Measurements from ENCODE around the gene FN1.
"Not testable (repeated sequence)": the region's sequence is repeated elsewhere in the genome, so short reads cannot be mapped to it uniquely, and the experiment has no call there.

The FN1 gene

DNA sequence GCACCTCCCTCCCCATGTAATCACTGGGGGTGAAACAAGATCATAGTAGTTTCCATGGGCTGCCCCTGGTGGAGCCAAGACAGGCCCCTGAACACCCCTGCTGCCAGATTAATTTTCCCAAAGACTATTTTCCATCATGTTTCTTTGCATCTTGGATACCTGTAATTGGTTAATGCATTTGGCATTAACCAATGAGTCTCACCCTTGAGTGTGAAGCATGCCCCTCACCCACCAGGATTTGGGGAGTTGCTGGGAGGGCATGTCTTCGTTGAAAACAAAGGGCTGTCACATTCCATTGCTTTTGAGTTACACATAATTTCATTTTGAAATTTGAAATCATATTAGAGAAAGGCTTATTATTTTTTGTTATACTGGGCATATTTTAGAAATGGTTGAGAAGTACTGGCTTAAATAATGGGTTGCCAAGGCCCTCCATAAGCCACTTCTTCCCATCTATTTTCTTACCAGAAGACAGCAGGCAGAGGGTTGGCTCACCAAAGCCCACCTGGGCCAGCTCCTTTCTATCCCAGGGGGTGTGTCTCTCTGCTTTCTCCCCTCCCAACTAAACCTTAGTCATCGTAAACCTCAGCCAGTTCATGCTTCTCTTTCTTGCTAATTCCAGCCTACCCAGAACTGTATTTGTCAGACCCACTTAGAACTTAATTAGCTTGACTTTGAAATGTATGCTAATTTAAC, 72.3 kb downstream of the FN1 start:
- no peak for DNase-seq

- DNase-seq, result no peak
Measured at GRCh38 chr2:215363039-215363438, 72.8 kb downstream of the FN1 start.

DNA sequence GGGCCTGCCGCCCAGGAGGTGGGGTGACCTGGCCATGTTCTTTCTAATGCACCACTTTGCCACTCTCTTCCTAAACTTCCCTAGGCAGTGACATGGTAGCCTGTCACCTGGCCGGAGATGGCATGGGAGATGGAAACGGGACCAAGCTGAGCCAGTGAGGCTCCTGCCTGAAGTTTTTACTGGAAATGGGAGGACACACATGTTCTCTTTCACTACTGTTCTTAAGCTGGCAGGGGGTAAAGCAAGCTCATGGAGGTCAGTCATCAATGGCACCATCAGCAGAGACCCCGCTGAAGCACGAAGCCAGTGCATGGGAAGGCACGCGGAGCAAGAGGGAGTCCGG, 73.3 kb downstream of the FN1 start:
- no peak for DNase-seq

- DNase-seq, result no peak
Measured at GRCh38 chr2:215361876-215362561, 73.8 kb downstream of the FN1 start.

GRCh38 chr2:215361211-215361875, 74.5 kb downstream of the FN1 start:
- DNase-seq, result no peak

DNA sequence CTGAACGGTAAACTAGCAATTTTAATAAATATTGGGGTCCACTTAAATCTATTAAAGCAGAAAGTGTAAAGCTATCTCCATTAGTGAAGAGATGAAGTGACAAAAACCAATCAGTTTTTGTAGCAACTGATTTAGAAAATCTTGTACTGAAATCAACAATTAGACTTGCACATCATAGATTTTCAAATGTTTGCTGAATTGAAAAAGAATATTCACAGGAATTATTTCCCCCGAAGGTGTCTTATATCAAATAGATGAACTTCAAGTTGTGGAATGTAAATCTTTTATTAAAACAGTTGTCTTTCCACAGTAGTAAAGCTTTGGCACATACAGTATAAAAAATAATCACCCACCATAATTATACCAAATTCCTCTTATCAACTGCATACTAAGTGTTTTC, 75.3 kb downstream of the FN1 start:
- no peak for DNase-seq

DNA sequence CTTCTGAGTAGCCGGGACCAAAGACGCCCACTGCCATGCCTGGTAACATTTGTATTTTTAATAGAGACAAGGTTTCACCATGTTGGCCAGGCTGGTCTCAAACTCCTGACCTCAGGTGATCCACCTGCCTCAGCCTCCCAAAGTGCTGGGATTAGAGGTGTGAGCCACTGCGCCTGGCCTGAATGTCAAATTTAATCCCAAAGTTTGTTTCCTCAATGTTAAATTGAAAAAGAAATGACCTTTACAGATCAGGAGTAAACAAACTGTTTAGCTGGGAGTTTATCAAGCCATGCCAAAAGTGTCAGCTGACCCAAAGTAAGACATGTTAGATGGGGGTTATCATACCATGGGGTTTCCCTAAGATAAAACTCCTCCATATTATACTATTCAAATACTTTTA, 75.8 kb downstream of the FN1 start:
- not testable (repeated sequence) for DNase-seq

GRCh38 chr2:215359576-215359922, 76.3 kb downstream of the FN1 start:
- no peak for DNase-seq

DNA sequence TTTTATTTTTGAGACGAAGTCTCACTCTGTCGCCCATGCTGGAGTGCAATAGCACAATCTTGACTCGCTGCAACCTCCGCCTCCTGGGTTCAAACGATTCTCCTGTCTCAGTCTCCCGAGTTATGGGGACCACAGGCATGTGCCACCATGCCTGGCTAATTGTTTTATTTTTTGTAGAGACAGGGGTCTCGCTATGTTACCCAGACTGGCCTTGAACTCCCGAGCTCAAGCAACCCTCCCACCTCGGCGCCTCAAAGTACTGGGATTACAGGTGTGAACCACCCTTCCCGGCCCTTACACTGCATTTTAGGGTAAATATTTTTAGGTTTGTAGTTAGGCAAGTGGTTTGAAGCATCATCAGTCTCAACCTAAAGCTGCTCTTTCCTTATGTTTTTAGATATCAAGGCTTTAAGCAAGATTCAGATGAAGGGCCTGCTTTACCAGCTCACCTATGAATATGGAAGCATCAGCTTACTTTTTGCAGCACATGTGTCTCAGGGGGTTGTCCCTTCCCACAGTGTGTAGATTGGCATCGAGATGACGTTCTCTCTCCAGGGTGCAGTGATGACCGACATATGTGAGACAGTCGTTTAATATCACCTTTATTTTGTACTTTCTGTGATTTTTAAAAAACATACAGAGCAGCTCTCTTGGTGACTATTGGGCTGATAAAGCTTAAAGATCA, 76.8 kb downstream of the FN1 start:
- DNase-seq, result no peak

- DNase-seq, result no peak
Measured at GRCh38 chr2:215358312-215358845, 77.5 kb downstream of the FN1 start.

DNA sequence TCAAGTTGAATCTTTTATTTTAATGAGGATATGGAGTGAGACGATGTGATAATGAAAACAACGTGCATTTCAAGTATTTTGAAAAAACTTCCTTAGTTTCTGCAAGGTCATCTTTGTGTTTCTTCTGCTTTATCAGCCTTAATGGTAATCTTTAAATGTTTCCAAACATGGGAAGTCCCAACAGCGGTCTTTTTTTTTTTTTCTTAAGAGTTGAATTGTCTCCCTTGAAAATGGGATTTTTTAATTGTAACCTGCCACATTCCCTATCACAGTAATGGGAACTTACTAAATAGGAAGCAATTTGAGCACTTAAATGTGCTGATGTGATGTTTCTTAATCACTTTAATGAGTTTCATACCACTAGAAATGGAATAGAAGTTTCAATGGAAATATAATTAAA, 78.2 kb downstream of the FN1 start:
- no peak for DNase-seq

DNA sequence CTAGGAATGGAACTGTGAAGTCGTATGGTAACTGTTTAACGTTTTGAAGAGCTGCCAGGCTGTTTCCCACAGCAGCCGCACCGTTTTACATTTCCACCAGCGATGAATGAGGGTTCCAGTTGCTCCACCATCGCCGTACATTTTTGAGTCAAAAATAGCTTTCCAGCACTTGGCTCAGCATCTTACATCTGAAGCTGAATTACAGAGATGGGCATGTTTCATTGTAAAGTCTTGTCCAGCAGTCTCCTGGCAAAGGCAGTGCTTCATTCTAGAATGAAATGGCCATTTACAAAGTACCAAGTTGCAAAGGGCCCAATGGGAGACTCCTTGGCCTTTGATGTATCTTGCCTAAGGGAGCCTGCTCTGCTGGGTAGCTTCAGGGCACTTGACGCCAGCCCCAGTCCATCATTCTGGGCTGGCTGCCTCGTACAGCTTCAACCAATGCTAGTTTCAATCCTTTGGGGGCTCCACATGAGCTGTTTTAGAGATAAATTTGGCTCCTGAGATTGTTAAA, 78.9 kb downstream of the FN1 start:
- DNase-seq, result no peak

- no peak for DNase-seq
Measured at GRCh38 chr2:215356334-215356947, 79.4 kb downstream of the FN1 start.

GRCh38 chr2:215355801-215356200, 80.1 kb downstream of the FN1 start:
- no peak for DNase-seq

DNA sequence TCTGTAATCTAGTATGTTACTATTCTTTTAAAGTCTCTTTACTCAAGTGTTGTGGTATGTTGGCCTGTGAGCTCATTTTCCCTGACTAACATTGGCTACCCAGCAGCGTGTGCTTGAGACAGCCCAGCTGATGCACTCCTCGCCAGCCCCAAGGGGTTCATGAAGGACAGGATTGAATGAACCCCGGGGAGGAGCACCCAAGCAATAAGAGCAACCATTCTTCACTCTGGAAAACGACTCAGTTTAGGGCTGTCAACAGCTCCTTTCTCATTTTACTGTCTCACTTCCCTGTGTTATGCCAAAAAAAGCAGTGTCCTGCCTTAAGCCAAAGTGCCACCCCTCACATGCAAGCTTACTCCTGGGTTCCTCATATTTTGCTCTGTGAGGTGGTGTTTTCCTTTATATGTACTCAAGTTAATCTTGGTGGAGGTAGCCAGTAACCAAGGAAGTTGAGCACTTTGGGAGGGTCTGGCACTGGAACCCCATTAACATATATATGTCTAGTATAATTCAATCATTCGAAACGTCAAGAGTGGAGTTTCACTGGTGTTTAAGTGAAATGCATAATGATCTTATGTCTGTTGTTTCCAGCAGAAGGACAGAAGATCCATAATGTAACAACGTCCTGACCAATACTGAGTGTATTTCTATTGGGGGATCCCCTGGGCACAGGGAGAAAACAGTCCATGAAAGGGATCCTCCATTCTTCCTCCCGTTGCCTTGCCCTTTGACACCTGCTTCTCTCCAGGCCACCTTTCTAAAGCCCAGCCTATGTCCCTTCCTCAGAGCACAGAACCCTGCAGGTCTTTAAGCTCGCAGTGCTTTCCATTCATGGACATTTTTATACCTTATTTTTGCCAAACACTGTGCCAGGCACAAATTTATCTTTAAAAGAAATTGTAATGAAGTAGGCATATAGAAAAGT, 80.8 kb downstream of the FN1 start:
- DNase-seq, result no peak

GRCh38 chr2:215352602-215353001, 83.3 kb downstream of the FN1 start:
- DNase-seq, result no peak

GRCh38 chr2:215347878-215348277, 88.0 kb downstream of the FN1 start:
- no peak for DNase-seq

- DNase-seq, result no peak
Measured at GRCh38 chr2:215338883-215339679, 96.8 kb downstream of the FN1 start.

GRCh38 chr2:215332872-215333595, 102.8 kb downstream of the FN1 start:
- no peak for DNase-seq

DNA sequence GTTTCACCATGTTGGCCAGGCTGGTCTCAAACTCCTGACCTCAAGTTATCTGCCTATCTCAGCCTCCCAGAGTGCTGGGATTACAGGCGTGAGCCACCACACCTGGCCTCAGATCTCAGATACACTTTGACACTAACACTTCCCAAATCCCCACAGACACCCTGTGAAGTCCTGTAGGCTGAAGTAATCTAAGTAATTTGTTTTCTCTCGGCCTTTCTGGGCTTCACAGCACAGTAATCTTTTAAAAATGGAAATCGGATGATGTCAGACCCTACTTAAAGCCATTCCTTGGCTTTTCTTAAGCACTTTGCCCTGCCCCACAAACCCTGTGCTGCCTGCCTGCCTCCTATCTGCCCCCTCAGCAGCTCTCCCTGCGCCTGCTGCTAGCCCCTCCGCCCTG, 107.8 kb downstream of the FN1 start:
- DNase-seq, result no peak
